ENCODE data around the gene ABCF2.

The ABCF2 gene

DNA sequence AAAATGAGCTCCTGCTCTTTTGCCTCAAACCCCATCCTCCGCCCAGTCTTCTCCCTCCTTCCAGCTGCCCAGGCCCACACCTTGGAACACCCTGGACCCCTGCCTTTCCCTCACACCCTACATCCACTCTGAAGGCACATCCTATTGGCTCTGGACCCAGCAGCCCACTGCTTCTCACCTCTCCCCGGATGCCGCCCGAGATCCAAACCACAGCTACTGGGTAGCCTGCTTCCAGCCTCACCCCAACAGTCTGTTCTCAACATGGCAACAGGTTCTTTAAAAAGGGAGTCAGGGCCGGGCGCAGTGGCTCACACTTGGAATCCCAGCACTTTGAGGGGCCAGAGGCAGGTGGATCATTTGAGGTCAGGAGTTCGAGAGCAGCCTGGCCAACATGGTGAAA lies 31.0 kb upstream of the ABCF2 start:
- ATAC-seq (ENCODE audit: low read depth) (no peak), DNase-seq (ENCODE audit: low spot score) (no peak)
- H3K36me3 ChIP-seq (ENCODE audit: low read depth), result no peaks in the 10 kb centered on the region
- H3K4me1 ChIP-seq (ENCODE audit: insufficient read depth, poor library complexity, severe bottlenecking), result no peaks in the 10 kb centered on the region
- no peaks in the 10 kb centered on the region for H3K9me3 ChIP-seq (ENCODE audit: severe bottlenecking)
- no peaks in the 10 kb centered on the region for H3K27me3 ChIP-seq (ENCODE audit: insufficient read depth, poor library complexity, severe bottlenecking)
- TF ChIP-seq, protein P1, sequence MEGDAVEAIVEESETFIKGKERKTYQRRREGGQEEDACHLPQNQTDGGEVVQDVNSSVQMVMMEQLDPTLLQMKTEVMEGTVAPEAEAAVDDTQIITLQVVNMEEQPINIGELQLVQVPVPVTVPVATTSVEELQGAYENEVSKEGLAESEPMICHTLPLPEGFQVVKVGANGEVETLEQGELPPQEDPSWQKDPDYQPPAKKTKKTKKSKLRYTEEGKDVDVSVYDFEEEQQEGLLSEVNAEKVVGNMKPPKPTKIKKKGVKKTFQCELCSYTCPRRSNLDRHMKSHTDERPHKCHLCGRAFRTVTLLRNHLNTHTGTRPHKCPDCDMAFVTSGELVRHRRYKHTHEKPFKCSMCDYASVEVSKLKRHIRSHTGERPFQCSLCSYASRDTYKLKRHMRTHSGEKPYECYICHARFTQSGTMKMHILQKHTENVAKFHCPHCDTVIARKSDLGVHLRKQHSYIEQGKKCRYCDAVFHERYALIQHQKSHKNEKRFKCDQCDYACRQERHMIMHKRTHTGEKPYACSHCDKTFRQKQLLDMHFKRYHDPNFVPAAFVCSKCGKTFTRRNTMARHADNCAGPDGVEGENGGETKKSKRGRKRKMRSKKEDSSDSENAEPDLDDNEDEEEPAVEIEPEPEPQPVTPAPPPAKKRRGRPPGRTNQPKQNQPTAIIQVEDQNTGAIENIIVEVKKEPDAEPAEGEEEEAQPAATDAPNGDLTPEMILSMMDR (IDR thresholded peaks at IDR 0.05; ENCODE audit: poor library complexity, severe bottlenecking), result no peak
- no peak overlapping the region for H3K27ac ChIP-seq (ENCODE audit: poor library complexity, severe bottlenecking)
- H3K4me3 ChIP-seq (ENCODE audit: severe bottlenecking), result no peak overlapping the region

DNA sequence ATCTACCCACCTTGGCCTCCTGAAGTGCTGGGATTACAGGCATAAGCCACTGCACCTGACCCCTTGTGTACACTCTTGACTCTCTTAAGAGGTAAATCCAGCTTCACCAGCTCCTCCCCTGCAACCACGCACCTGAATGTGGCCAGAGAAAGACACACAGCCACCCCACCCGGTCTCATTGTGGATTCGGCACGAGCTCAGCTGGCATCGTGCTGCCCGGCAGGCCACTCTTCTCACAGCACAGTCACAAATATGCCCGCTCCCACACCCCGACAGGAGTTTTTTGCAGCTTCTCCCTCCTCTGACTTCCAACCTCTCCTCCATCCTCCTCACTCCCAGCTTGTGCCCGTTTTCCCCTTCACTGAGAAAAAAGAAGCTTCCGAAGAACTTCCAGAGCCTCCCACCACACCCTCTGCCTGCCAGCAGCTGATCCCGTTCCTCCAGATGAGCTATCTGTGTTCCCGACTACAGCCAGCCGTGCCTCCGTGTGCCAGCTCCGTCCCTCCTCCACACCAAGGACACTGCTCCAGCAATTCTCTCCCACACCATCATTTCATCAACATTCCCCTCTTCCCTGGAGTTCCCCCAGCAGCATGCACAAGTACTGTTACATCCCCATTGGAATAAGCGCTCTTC lies 29.5 kb upstream of the ABCF2 start:
- no peak for ATAC-seq (ENCODE audit: low read depth)
- Histone ChIP-seq H3K36me3 (ENCODE audit: low read depth) (no peaks in the 10 kb centered on the region), H3K4me1 (ENCODE audit: insufficient read depth, poor library complexity, severe bottlenecking) (no peaks in the 10 kb centered on the region), H3K27me3 (ENCODE audit: insufficient read depth, poor library complexity, severe bottlenecking) (no peaks in the 10 kb centered on the region), H3K4me3 (ENCODE audit: severe bottlenecking) (no peak overlapping the region), H3K9me3 (ENCODE audit: severe bottlenecking) (no peaks in the 10 kb centered on the region), H3K27ac (ENCODE audit: poor library complexity, severe bottlenecking) (no peak overlapping the region)
- DNase-seq (ENCODE audit: low spot score), result no peak
- TF ChIP-seq, protein P1 (IDR thresholded peaks at IDR 0.05; ENCODE audit: poor library complexity, severe bottlenecking), result no peak

- no peak overlapping the region for H3K4me3 ChIP-seq (ENCODE audit: severe bottlenecking)
- TF ChIP-seq, protein P1 (IDR thresholded peaks at IDR 0.05; ENCODE audit: poor library complexity, severe bottlenecking), result no peak
- ATAC-seq (ENCODE audit: low read depth) (no peak), DNase-seq (ENCODE audit: low spot score) (no peak)
- H3K36me3 ChIP-seq (ENCODE audit: low read depth), result no peaks in the 10 kb centered on the region
- no peaks in the 10 kb centered on the region for H3K9me3 ChIP-seq (ENCODE audit: severe bottlenecking)
- H3K27me3 ChIP-seq (ENCODE audit: insufficient read depth, poor library complexity, severe bottlenecking), result no peaks in the 10 kb centered on the region
- no peaks in the 10 kb centered on the region for H3K4me1 ChIP-seq (ENCODE audit: insufficient read depth, poor library complexity, severe bottlenecking)
- no peak overlapping the region for H3K27ac ChIP-seq (ENCODE audit: poor library complexity, severe bottlenecking)
These were observed 28.4 kb upstream of the ABCF2 start for GRCh38 chr7:151255390-151255789.

- H3K4me1 ChIP-seq (ENCODE audit: insufficient read depth, poor library complexity, severe bottlenecking), result no peaks in the 10 kb centered on the region
- DNase-seq (ENCODE audit: low spot score), result no peak
- TF ChIP-seq, protein P1 (IDR thresholded peaks at IDR 0.05; ENCODE audit: poor library complexity, severe bottlenecking), result no peak
- H3K27ac ChIP-seq (ENCODE audit: poor library complexity, severe bottlenecking), result no peak overlapping the region
- no peaks in the 10 kb centered on the region for H3K27me3 ChIP-seq (ENCODE audit: insufficient read depth, poor library complexity, severe bottlenecking)
- no peak for ATAC-seq (ENCODE audit: low read depth)
- no peaks in the 10 kb centered on the region for H3K36me3 ChIP-seq (ENCODE audit: low read depth)
- H3K9me3 ChIP-seq (ENCODE audit: severe bottlenecking), result no peaks in the 10 kb centered on the region
- H3K4me3 ChIP-seq (ENCODE audit: severe bottlenecking), result no peak overlapping the region
These were observed 27.8 kb upstream of the ABCF2 start for GRCh38 chr7:151254851-151255250.

DNA sequence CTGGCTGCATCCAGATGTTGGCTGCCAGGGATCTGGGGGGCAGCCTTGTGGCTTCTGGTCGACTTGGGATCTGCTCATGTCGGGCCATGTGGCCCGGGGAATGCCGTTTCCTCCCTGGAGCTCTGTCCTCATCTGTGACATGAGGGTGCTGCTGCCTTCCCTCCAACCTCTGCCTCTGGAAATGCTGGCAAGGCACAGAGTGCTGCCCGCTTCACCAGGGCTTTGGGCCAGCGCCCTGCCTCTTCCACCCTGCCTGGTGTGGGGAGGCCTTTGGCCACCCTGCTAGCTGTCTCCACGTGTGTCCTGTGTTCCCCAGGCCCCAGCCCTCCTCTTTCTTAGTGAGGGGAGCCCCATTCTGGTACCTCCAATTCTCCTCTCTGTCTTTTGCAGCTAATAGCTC lies 27.3 kb upstream of the ABCF2 start:
- no peak for ATAC-seq (ENCODE audit: low read depth)
- no peaks in the 10 kb centered on the region for H3K4me1 ChIP-seq (ENCODE audit: insufficient read depth, poor library complexity, severe bottlenecking)
- H3K27me3 ChIP-seq (ENCODE audit: insufficient read depth, poor library complexity, severe bottlenecking), result no peaks in the 10 kb centered on the region
- no peaks in the 10 kb centered on the region for H3K36me3 ChIP-seq (ENCODE audit: low read depth)
- no peak for DNase-seq (ENCODE audit: low spot score)
- H3K27ac ChIP-seq (ENCODE audit: poor library complexity, severe bottlenecking), result no peak overlapping the region
- no peak overlapping the region for H3K4me3 ChIP-seq (ENCODE audit: severe bottlenecking)
- no peaks in the 10 kb centered on the region for H3K9me3 ChIP-seq (ENCODE audit: severe bottlenecking)
- TF ChIP-seq, protein P1 (IDR thresholded peaks at IDR 0.05; ENCODE audit: poor library complexity, severe bottlenecking), result no peak
